Suprapubic skin (tissue), 4 donors: Measurements from ENCODE around the gene NAALADL2.

Source experiments
- POLR2A ChIP-seq, 2 donors: fragments of 450-650 bp; IDR thresholded peaks; one replicate each; pipeline ENCODE4 v1.6.1; 2017; ENCODE audit warnings: antibody characterized with exemption in 2 of 2, mild to moderate bottlenecking in 2 of 2, moderate library complexity in 2 of 2
- POLR2AphosphoS5 ChIP-seq, 3 donors: sonication (generic); formaldehyde crosslinking; IDR thresholded peaks; one replicate each; pipeline ENCODE4 v1.6.1; 2017; ENCODE audit warnings: antibody characterized with exemption in 3 of 3

DNA sequence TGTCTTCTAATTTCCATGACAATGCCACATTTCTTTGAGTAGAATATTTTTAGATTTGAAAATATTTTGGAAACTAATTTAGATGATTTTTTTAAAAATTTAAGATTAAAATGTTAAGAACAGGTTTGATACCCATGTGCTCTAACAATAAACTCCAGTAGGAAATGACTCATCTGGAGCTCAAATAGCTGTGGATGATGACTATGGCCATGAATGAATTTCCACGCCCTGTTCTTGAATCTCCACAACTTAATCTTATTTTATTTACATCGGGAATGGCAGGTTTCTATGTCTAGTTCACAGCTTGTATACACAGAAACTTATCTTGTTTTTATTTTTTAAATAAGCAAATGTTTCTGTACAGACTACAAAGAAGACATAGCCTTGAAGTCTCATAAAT is 726.8 kb downstream of the NAALADL2 start:
- TF ChIP-seq POLR2AphosphoS5 (IDR thresholded peaks at IDR 0.05) (no peak), POLR2A (IDR thresholded peaks at IDR 0.05) (no peak)
